K562 (cell line): ENCODE measurements around the gene SHTN1. TPM values are rescaled to one million over a fixed set of nuclear protein-coding genes. Genes with fewer than 3 reads are reported as not detected.

Source experiments
- ATAC-seq: fragments of 200-7000 bp; cut with Tn5 transposase; 3 replicates; pipeline ENCODE4 v1.9.1; 2020; ENCODE audit warnings: moderate library complexity
- BruUV-seq: library from RNA; stranded (reverse); fragments of 400-500 nt; replicated peaks from 2 replicates; lab custom pipeline; 2021; lab: Mats Ljungman, UMichigan
- CTCF ChIA-PET: fragments of 300-600 bp; formaldehyde crosslinking; extraction: SDS; loops from one replicate; lab custom pipeline; 2021; ENCODE audit warnings: low intra/inter-chr PET ratio; lab: Yijun Ruan, JAX
- POLR2A ChIA-PET: fragments of 300-600, 350-650 bp; sonication (Branson Sonifier 250); formaldehyde crosslinking; extraction: SDS; loops from one replicate; lab custom pipeline; 2021; ENCODE audit warnings: antibody characterized with exemption, inconsistent platforms; lab: Yijun Ruan, JAX
- DNase-seq, 4 experiments: peaks; one replicate each; pipeline versions ENCODE4 v3.0.0 to v3.0.0-alpha.2; 2011 to 2018; ENCODE audit warnings: low spot score in 3 of 4, mixed read lengths in 3 of 4; ENCODE audit errors: extremely low read depth in 1 of 4
- FAIRE-seq: peaks from 2 replicates; lab custom pipeline; 2011; peaks lifted over from hg19 to GRCh38; lab: Jason Lieb, UNC
- H2AFZ ChIP-seq: 2 replicates; pipeline ENCODE4 v1.6.0; 2011; ENCODE audit warnings: low read depth, low read length, control low read depth, inconsistent platforms
- H3K27ac ChIP-seq: fragments of 200-600 bp; 3 replicates; pipeline ENCODE4 v1.8.0; 2011; ENCODE audit warnings: low read depth, mild to moderate bottlenecking, control low read depth, inconsistent platforms, low read length, moderate library complexity, mixed read lengths; ENCODE audit errors: extremely low read depth
- H3K27me3 ChIP-seq, 2 experiments: fragments of 300-600 bp in 1 of 2; 2 replicates in 1 of 2; 3 replicates in 1 of 2; pipeline versions ENCODE4 v1.6.0 to v1.8.0; 2011; ENCODE audit warnings: inconsistent platforms in 2 of 2, low read length in 2 of 2, mild to moderate bottlenecking in 1 of 2, mixed read lengths in 1 of 2, moderate library complexity in 1 of 2; ENCODE audit not compliant: control insufficient read depth in 2 of 2, insufficient read depth in 2 of 2
- H3K36me3 ChIP-seq: fragments of 300-600 bp; 3 replicates; pipeline ENCODE4 v1.8.0; 2011; ENCODE audit warnings: mild to moderate bottlenecking, low read length, inconsistent platforms; ENCODE audit not compliant: control insufficient read depth, insufficient read depth
- H3K4me1 ChIP-seq, 2 experiments: fragments of 200-600 bp in 1 of 2; replicated peaks in 1 of 2; 2 replicates in 1 of 2; 3 replicates in 1 of 2; pipeline versions ENCODE4 v1.5.1 to v1.8.0; 2011; ENCODE audit warnings: inconsistent platforms in 2 of 2, low read length in 2 of 2, mild to moderate bottlenecking in 1 of 2, mixed read lengths in 1 of 2, moderate library complexity in 1 of 2; ENCODE audit not compliant: control insufficient read depth in 2 of 2, insufficient read depth in 2 of 2
- H3K4me2 ChIP-seq: 2 replicates; pipeline ENCODE4 v1.6.1; 2011; ENCODE audit warnings: low read length, control low read depth, inconsistent platforms, mixed read lengths; ENCODE audit not compliant: insufficient read depth
- H3K4me3 ChIP-seq: fragments of 200-600 bp; sonication (generic), shearing (Covaris generic); 2 replicates; pipeline ENCODE4 v1.5.1; 2016; ENCODE audit warnings: control low read depth, inconsistent platforms
- H3K79me2 ChIP-seq: fragments of 200-600 bp; 3 replicates; pipeline ENCODE4 v1.8.0; 2011; ENCODE audit warnings: low read length, inconsistent platforms; ENCODE audit not compliant: control insufficient read depth, insufficient read depth
- H3K9ac ChIP-seq, 2 experiments: 2 replicates each; pipeline versions ENCODE4 v1.6.0 to v1.6.1; 2011; ENCODE audit warnings: low read depth in 2 of 2, low read length in 2 of 2, control low read depth in 1 of 2, inconsistent platforms in 1 of 2, mild to moderate bottlenecking in 1 of 2, mixed read lengths in 1 of 2; ENCODE audit not compliant: insufficient read depth in 1 of 2
- H3K9me1 ChIP-seq: one replicate; pipeline ENCODE4 v1.6.0; 2011; ENCODE audit warnings: inconsistent platforms, mild to moderate bottlenecking, low read length, moderate library complexity; ENCODE audit not compliant: control insufficient read depth, insufficient read depth
- H3K9me3 ChIP-seq: replicated peaks from 2 replicates; pipeline ENCODE4 v1.5.1; 2011; ENCODE audit warnings: low read depth, low read length, inconsistent platforms; ENCODE audit not compliant: control insufficient read depth, insufficient read depth
- H4K20me1 ChIP-seq: replicated peaks from 2 replicates; pipeline ENCODE4 v1.6.1; 2011; ENCODE audit warnings: low read length, inconsistent platforms, mixed read lengths; ENCODE audit not compliant: control insufficient read depth, insufficient read depth
- ELF1 ChIP-seq: fragments of 200-800 bp; sonication (Bioruptor generic); IDR thresholded peaks from 2 replicates; pipeline ENCODE4 v1.6.1; 2016; ENCODE audit warnings: missing genetic modification characterization, missing compliant biosample characterization
- PHTF2 ChIP-seq: fragments of 250-450 bp; sonication (Bioruptor Pico); IDR thresholded peaks from 2 replicates; pipeline ENCODE4 v1.5.0; 2021; ENCODE audit warnings: mild to moderate bottlenecking
- RAD51 ChIP-seq: fragments of 450-650 bp; IDR thresholded peaks from 2 replicates; pipeline ENCODE4 v1.7.1; 2016; ENCODE audit warnings: low read depth, mild to moderate bottlenecking, borderline replicate concordance
- SNRNP70 ChIP-seq: fragments of 200-400 bp; formaldehyde crosslinking; optimal IDR thresholded peaks from 2 replicates; pipeline ENCODE3; 2017; ENCODE audit warnings: low read depth, low read length
- ZNF280A ChIP-seq: fragments of 450-650 bp; IDR thresholded peaks from 2 replicates; pipeline ENCODE4 v1.6.1; 2018; ENCODE audit warnings: mild to moderate bottlenecking, low read depth; ENCODE audit not compliant: partially characterized antibody
- WGBS: fragments of 100-300 bp; shearing (Covaris generic); methylation state at CpG from one replicate; pipeline ENCODE4 v1.1.6; 2016; ENCODE audit warnings: low coverage, mixed read lengths; ENCODE audit not compliant: insufficient coverage; ENCODE audit errors: missing lambda C conversion rate; 5-methylcytosine and 5-hydroxymethylcytosine counted together
- in situ Hi-C: fragments of 300-500 bp; cut with MboI; formaldehyde crosslinking; loops from 4 replicates; pipeline ENCODE4 v1.15.0; 2018; ENCODE audit warnings: inconsistent platforms, mixed read lengths
- intact Hi-C: fragments of 100-400 bp; cut with micrococcal nuclease; formaldehyde crosslinking; loops from 2 replicates; pipeline ENCODE4 v1.14.2; 2022
- polyA plus RNA-seq, 8 experiments: library from polyadenylated mRNA; depleted of rRNA in 4 of 8; stranded (reverse) in 5 of 8; unstranded in 3 of 8; fragments of >200 nt; fragmentation: Nextera tagmentation in 2 of 8; fragmentation: Illumina TruSeq in 1 of 8; extraction: Ambion mirVana in 2 of 8; extraction: Trizol in 1 of 8; gene quantifications; 2 replicates each; pipeline versions ENCODE4 v1.2.1 to v1.2.3, GENCODE V29; 2011 to 2014; ENCODE audit warnings: inconsistent platforms in 1 of 8, missing spikeins in 1 of 8
- total RNA-seq, 7 experiments: library from RNA; depleted of rRNA in 6 of 7; stranded (reverse); fragments of >200 nt in 6 of 7; fragmentation: Illumina TruSeq in 2 of 7; extraction: Trizol in 2 of 7; gene quantifications; 2 replicates each; pipeline versions ENCODE4 v1.2.1 to v1.2.3, GENCODE V29; 2011 to 2021; ENCODE audit warnings: low replicate concordance in 1 of 7
- TF ChIP-seq, protein P1 (sequence below): fragments of 250-450 bp; sonication (Bioruptor Pico); IDR thresholded peaks from 2 replicates; pipeline ENCODE4 v1.4.0; 2020; ENCODE audit warnings: mild to moderate bottlenecking, moderate library complexity, borderline replicate concordance

The SHTN1 gene
- total and polyA plus RNA-seq, 9 of the 15 experiments (the other 6 are each of a cell fraction or from before 2014, with no cell fraction given), result 5.4 to 21.3 (median 13.3) TPM

- TF ChIP-seq, protein P1, sequence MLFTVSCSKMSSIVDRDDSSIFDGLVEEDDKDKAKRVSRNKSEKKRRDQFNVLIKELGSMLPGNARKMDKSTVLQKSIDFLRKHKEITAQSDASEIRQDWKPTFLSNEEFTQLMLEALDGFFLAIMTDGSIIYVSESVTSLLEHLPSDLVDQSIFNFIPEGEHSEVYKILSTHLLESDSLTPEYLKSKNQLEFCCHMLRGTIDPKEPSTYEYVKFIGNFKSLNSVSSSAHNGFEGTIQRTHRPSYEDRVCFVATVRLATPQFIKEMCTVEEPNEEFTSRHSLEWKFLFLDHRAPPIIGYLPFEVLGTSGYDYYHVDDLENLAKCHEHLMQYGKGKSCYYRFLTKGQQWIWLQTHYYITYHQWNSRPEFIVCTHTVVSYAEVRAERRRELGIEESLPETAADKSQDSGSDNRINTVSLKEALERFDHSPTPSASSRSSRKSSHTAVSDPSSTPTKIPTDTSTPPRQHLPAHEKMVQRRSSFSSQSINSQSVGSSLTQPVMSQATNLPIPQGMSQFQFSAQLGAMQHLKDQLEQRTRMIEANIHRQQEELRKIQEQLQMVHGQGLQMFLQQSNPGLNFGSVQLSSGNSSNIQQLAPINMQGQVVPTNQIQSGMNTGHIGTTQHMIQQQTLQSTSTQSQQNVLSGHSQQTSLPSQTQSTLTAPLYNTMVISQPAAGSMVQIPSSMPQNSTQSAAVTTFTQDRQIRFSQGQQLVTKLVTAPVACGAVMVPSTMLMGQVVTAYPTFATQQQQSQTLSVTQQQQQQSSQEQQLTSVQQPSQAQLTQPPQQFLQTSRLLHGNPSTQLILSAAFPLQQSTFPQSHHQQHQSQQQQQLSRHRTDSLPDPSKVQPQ (CRISPR knock-in tag), result no peak
These were observed 131.9 kb downstream of the SHTN1 start (continued) for GRCh38 chr10:116873134-116873533.

DNA sequence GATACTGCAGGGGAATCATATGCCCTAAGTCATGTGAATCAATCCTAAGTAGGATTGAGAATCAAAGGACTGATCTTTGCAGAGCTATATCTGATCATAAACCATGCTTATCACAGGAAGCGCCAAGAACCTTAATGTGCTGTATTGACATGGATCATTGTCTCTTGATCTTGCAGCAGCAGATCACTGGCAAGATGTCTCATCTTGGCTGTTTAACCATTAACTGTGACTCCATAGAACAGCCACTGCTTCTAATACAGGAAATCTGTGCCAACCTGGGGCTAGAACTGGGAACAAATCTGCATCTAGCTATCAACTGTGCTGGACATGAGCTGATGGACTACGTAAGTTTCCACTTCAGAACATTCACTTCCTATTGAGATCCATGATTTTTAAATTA is 134.0 kb downstream of the SHTN1 start:
- TF ChIP-seq PHTF2 (CRISPR knock-in tag), result no peak
- TF ChIP-seq ZNF280A, result no peak
- no peak for TF ChIP-seq ELF1 (tag)
- TF ChIP-seq SNRNP70, result no peak
- TF ChIP-seq RAD51, result no peak
- Histone ChIP-seq H3K4me3 (no peak overlapping the region), H4K20me1 (no peaks in the 10 kb centered on the region), H3K9ac (no peak overlapping the region), H3K4me1 (no peaks in the 10 kb centered on the region), H2AFZ (no peak overlapping the region), H3K27me3 (no peaks in the 10 kb centered on the region; a peak in 1 of 5 replicates), H3K9me1 (no peaks in the 10 kb centered on the region), H3K9me3 (no peaks in the 10 kb centered on the region), H3K36me3 (no peaks in the 10 kb centered on the region), H3K79me2 (no peaks in the 10 kb centered on the region), H3K4me2 (no peak overlapping the region), H3K27ac (no peak overlapping the region)
- in situ Hi-C loops, result no loop called here
- WGBS, result 7% methylated on average over 1 of the region's 2 CpGs
- ChIA-PET POLR2A (no interaction called here), CTCF (no interaction called here)
- ATAC-seq (no peak), FAIRE-seq (no peak), DNase-seq (no peak)
- intact Hi-C loops, result no loop called here
- no TSS peak for BruUV-seq
